Kasumi-1 (cell line): ENCODE results near the gene SPAG9.

ENCODE experiments used
- DNase-seq, 2 experiments: peaks; one replicate each; lab custom pipeline; 2025; lab: John Stamatoyannopoulos, UW

Gene SPAG9

GRCh38 chr17:50988427-50988826, 132.2 kb downstream of the SPAG9 start:
- no peak for DNase-seq

GRCh38 chr17:50986989-50987660, 133.5 kb downstream of the SPAG9 start:
- no peak for DNase-seq

GRCh38 chr17:50981279-50981678, 139.4 kb downstream of the SPAG9 start:
- no peak for DNase-seq

- no peak for DNase-seq
These were observed 141.1 kb downstream of the SPAG9 start for GRCh38 chr17:50979524-50979927.

GRCh38 chr17:50977487-50978159, 143.0 kb downstream of the SPAG9 start:
- no peak for DNase-seq

GRCh38 chr17:50976951-50977472, 143.7 kb downstream of the SPAG9 start:
- peak; percentile 31 to 36 for DNase-seq

- no peak for DNase-seq
These were observed 146.8 kb downstream of the SPAG9 start for GRCh38 chr17:50973557-50974494.

GRCh38 chr17:50972577-50972976, 148.1 kb downstream of the SPAG9 start:
- DNase-seq: no peak

GRCh38 chr17:50967795-50968194, 152.9 kb downstream of the SPAG9 start:
- no peak for DNase-seq

- no peak for DNase-seq
These were observed 154.5 kb downstream of the SPAG9 start for GRCh38 chr17:50966163-50966666.

- DNase-seq: peak; percentile 11 to 29
These were observed 157.5 kb downstream of the SPAG9 start for GRCh38 chr17:50963139-50963538.

GRCh38 chr17:50961282-50962220, 159.1 kb downstream of the SPAG9 start:
- DNase-seq: no peak

- DNase-seq: no peak
These were observed 161.3 kb downstream of the SPAG9 start for GRCh38 chr17:50959341-50959740.

- no peak for DNase-seq
These were observed 162.8 kb downstream of the SPAG9 start for GRCh38 chr17:50957600-50958575.

- peak; percentile 87 to 95 for DNase-seq
These were observed 163.7 kb downstream of the SPAG9 start for GRCh38 chr17:50956750-50957523.

GRCh38 chr17:50956409-50956749, 164.3 kb downstream of the SPAG9 start:
- DNase-seq: no peak

GRCh38 chr17:50955667-50956120, 165.0 kb downstream of the SPAG9 start:
- DNase-seq: no peak

- no peak for DNase-seq
These were observed 165.5 kb downstream of the SPAG9 start for GRCh38 chr17:50955160-50955559.

- no peak for DNase-seq
These were observed 166.0 kb downstream of the SPAG9 start for GRCh38 chr17:50954641-50955121.
